ENCODE data around the gene AQP12A. TPM values are rescaled to one million over a fixed set of nuclear protein-coding genes. Genes with fewer than 3 reads are reported as not detected.

The AQP12A gene
- total and polyA plus RNA-seq, 10 of the 15 experiments (the other 5 are each of a cell fraction or from before 2014, with no cell fraction given) = not detected

DNA sequence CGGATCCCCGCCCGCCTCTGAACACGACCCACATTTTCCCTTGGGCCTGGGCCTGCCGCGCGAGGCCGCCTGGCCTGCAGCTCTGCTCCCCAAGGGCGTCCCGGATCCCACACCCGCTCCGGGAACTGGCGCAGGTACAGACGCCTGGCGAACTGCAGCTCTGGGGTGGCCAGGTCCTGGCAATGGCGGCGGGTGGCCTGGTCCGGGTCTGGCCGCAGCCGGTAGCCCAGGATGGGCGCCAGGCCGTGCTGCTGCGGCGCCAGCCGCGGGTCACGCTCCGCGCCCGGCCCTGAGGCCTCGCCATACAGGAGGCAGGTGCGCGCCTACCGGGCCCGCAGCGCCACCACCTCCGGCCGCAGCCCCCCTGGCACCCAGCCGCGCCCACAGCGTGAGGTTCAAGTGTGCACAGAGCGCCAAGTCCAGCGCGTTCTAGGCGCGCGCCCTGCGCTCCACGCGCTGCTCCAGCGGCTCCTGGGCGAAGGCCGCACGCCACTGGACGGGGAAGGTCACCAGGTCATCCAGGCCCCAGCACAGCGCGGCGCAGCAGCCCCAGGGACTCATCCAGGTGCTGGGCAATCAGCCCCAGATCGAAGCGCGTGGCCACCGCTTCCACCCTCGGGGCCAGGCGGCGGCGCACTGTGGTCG, 9.5 kb downstream of the AQP12A start:
- Histone ChIP-seq H3K4me1 (ENCODE audit: control insufficient read depth, insufficient read depth, low read length) (no peaks in the 10 kb centered on the region), H4K20me1 (ENCODE audit: control insufficient read depth, insufficient read depth) (no peaks in the 10 kb centered on the region), H3K36me3 (ENCODE audit: control insufficient read depth in 2 of 2, insufficient read depth in 2 of 2, low read length in 1 of 2) (no peaks in the 10 kb centered on the region), H3K4me3 (no peak overlapping the region), H3K9ac (ENCODE audit: control insufficient read depth, insufficient read depth, low read length) (no peak overlapping the region), H2AFZ (ENCODE audit: control insufficient read depth, low read depth, low read length) (no peak overlapping the region), H3K9me3 (replicated peaks; ENCODE audit: control insufficient read depth, insufficient read depth, low read length) (no peaks in the 10 kb centered on the region), H3K27ac (ENCODE audit: control insufficient read depth, insufficient read depth) (no peak overlapping the region), H3K4me2 (ENCODE audit: control insufficient read depth, insufficient read depth) (no peak overlapping the region), H3K27me3 (replicated peaks in 1 of 2; ENCODE audit: control insufficient read depth in 2 of 2, insufficient read depth in 2 of 2, low read length in 1 of 2) (peaks cover 0 to 2% of the 10 kb centered on the region in 2 experiments; a peak in 1 of 4 replicates), H3K79me2 (ENCODE audit: control insufficient read depth, insufficient read depth, low read length) (no peaks in the 10 kb centered on the region)
- intact Hi-C loops (cut with micrococcal nuclease; ENCODE audit: unreplicated experiment) = loop anchor here (10.0 kb wide), 1 partner anchor 186 kb away; no protein-coding TSS in a partner anchor
- CTCF ChIA-PET = no interaction called here
- POLR2A ChIA-PET = no interaction called here
- RAD21 ChIA-PET (ENCODE audit: unreplicated experiment) = no interaction called here
- FAIRE-seq (no peak), DNase-seq (ENCODE audit: low read depth, low spot score) (no peak), ATAC-seq (no peak)
- 86% methylated on average over 58 of the region's 67 CpGs for WGBS (ENCODE audit: insufficient coverage, insufficient replicate concordance, low lambda C conversion rate, missing lambda C conversion rate)
- no TSS peak for BruUV-seq (replicated peaks)
- SMC1A ChIA-PET (ENCODE audit: uncharacterized antibody, unreplicated experiment) = no interaction called here
- in situ Hi-C loops (cut with MboI) = no loop called here
- TF ChIP-seq IKZF1 (conservative IDR thresholded peaks at IDR 0.05) (no peak), KDM1A (IDR thresholded peaks at IDR 0.05; ENCODE audit: borderline replicate concordance) (no peak), ETV6 (conservative IDR thresholded peaks at IDR 0.05 in 1 of 2, IDR thresholded peaks at IDR 0.05 in 1 of 2; ENCODE audit: borderline replicate concordance in 1 of 2, low read depth in 1 of 2) (no peak), NFIC (IDR thresholded peaks at IDR 0.05; ENCODE audit: low read depth, low read length) (no peak), SPI1 (IDR thresholded peaks at IDR 0.05; ENCODE audit: borderline replicate concordance, insufficient read depth, low read depth, low read length) (no peak), BHLHE40 (IDR thresholded peaks at IDR 0.05; ENCODE audit: borderline replicate concordance in 1 of 2, low read depth in 2 of 2, low read length in 1 of 2) (no peak), GABPA (IDR thresholded peaks at IDR 0.05; ENCODE audit: low read depth) (no peak), ZNF274 (IDR thresholded peaks at IDR 0.05; ENCODE audit: insufficient read depth, insufficient read length) (no peak), IRF4 (IDR thresholded peaks at IDR 0.05; ENCODE audit: low read depth, low read length) (no peak), CEBPB (IDR thresholded peaks at IDR 0.05; ENCODE audit: borderline replicate concordance in 1 of 2, low read depth in 2 of 2, low read length in 2 of 2) (no peak), POLR2AphosphoS5 (IDR thresholded peaks at IDR 0.05; ENCODE audit: low read length) (no peak), CHD4 (IDR thresholded peaks at IDR 0.05) (no peak), TBL1XR1 (IDR thresholded peaks at IDR 0.05; ENCODE audit: low read depth, low read length) (no peak), LARP7 (IDR thresholded peaks at IDR 0.05) (no peak), TARDBP (IDR thresholded peaks at IDR 0.05; ENCODE audit: borderline replicate concordance) (no peak)
- TF ChIP-seq, protein P1, sequence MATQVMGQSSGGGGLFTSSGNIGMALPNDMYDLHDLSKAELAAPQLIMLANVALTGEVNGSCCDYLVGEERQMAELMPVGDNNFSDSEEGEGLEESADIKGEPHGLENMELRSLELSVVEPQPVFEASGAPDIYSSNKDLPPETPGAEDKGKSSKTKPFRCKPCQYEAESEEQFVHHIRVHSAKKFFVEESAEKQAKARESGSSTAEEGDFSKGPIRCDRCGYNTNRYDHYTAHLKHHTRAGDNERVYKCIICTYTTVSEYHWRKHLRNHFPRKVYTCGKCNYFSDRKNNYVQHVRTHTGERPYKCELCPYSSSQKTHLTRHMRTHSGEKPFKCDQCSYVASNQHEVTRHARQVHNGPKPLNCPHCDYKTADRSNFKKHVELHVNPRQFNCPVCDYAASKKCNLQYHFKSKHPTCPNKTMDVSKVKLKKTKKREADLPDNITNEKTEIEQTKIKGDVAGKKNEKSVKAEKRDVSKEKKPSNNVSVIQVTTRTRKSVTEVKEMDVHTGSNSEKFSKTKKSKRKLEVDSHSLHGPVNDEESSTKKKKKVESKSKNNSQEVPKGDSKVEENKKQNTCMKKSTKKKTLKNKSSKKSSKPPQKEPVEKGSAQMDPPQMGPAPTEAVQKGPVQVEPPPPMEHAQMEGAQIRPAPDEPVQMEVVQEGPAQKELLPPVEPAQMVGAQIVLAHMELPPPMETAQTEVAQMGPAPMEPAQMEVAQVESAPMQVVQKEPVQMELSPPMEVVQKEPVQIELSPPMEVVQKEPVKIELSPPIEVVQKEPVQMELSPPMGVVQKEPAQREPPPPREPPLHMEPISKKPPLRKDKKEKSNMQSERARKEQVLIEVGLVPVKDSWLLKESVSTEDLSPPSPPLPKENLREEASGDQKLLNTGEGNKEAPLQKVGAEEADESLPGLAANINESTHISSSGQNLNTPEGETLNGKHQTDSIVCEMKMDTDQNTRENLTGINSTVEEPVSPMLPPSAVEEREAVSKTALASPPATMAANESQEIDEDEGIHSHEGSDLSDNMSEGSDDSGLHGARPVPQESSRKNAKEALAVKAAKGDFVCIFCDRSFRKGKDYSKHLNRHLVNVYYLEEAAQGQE (IDR thresholded peaks at IDR 0.05; ENCODE audit: low read depth, low read length) = no peak
- TF ChIP-seq, protein P2, sequence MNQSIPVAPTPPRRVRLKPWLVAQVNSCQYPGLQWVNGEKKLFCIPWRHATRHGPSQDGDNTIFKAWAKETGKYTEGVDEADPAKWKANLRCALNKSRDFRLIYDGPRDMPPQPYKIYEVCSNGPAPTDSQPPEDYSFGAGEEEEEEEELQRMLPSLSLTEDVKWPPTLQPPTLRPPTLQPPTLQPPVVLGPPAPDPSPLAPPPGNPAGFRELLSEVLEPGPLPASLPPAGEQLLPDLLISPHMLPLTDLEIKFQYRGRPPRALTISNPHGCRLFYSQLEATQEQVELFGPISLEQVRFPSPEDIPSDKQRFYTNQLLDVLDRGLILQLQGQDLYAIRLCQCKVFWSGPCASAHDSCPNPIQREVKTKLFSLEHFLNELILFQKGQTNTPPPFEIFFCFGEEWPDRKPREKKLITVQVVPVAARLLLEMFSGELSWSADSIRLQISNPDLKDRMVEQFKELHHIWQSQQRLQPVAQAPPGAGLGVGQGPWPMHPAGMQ (IDR thresholded peaks at IDR 0.05; ENCODE audit: borderline replicate concordance) = no peak
- TF ChIP-seq, protein P3, sequence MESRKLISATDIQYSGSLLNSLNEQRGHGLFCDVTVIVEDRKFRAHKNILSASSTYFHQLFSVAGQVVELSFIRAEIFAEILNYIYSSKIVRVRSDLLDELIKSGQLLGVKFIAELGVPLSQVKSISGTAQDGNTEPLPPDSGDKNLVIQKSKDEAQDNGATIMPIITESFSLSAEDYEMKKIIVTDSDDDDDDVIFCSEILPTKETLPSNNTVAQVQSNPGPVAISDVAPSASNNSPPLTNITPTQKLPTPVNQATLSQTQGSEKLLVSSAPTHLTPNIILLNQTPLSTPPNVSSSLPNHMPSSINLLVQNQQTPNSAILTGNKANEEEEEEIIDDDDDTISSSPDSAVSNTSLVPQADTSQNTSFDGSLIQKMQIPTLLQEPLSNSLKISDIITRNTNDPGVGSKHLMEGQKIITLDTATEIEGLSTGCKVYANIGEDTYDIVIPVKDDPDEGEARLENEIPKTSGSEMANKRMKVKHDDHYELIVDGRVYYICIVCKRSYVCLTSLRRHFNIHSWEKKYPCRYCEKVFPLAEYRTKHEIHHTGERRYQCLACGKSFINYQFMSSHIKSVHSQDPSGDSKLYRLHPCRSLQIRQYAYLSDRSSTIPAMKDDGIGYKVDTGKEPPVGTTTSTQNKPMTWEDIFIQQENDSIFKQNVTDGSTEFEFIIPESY (IDR thresholded peaks at IDR 0.05) = no peak
